HG02840 (cell line): ENCODE measurements around the gene CACNA1H.
"Not testable (repeated sequence)": the region's sequence is repeated elsewhere in the genome, so short reads cannot be mapped to it uniquely, and the experiment has no call there.

ENCODE experiments used
- ATAC-seq: cut with Tn5 transposase; IDR thresholded peaks from one replicate; pipeline ENCODE4 v1.9.1; 2021; ENCODE audit warnings: mild to moderate bottlenecking, moderate library complexity, moderate number of reproducible peaks; ENCODE audit not compliant: unreplicated experiment, low FRiP score

Gene CACNA1H

DNA sequence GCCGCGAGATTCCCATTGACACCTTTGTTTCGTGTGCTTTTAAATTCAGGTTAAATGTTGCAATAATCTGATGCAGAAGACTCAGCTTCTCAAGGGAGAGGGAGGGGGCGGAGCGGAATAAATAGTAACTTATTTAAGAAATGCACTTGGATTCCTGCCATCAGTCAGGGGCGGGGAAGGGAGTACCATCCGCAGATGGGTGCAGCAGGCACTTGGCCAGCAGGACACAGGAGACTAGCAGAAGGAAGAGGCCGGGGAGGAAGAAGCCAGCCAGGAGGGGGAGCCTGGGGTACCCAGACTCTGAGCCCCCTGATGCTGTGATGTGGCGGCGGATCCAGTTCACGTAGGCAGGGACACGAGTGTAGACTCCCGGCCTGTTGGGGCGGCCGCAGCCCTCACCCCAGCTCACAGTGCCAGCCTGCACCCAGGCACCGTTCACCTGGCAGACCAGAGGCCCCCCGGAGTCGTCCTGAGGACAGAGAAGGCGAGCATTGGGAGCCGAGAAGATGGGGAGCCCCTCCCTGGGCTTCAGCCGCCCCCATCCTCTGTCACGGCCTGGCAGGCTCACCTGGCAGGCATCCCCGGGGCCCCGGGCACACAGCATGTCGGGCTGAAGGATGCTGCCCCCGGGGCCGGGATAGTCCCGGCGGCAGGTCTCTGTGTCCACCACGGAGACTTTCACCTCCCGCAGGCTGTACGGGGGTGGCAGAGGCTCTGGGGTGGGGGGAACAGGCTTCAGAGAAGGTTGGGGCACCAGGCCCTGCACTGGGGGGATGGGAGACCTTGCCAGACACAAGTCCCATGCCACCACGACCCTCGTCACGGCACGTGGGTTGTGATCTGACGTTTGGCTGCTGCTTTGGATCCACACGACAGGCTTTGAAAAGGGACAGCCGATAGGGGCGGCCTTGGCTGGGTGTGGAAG lies 69.0 kb downstream of the CACNA1H start:
- no peak for ATAC-seq

DNA sequence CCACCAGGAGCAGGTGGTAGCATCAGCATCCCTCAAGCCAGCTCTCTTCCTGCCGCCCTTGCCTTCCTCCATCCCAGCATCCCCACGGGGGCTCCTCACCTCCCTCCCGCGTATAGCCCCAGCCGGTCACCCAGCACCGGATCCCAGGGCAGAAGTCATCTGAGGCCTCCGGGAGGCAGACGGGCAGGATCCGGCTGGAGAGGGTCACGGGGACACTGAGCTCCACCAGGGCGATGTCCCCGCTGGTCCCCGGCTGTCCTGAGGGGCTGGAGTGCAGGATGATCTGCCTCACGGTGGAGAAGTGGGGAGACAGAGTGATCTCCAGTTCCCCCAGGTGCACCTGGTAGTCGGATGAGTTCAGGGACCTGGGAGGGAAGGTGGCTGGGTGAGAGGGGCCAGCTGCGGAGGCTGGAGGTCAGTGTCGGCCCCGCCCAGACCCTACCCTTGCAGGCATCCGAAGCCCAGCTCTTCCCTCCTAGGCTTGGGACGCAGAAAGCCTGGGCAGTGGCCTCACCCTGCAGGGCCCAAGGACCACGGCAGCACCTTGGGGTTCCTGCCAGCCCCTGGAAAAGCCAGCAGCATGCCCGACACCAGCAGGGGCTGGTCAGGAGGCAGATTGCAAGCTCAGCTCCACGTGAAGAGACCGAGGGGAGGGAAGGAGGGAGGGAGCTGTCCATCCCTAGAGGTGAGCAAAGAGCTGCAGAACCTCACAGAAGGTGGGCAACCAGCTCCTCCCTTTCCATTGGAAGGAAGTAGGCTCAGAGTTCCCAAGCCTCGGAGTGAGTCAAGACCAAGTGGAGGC lies 69.8 kb downstream of the CACNA1H start:
- ATAC-seq, result no peak

DNA sequence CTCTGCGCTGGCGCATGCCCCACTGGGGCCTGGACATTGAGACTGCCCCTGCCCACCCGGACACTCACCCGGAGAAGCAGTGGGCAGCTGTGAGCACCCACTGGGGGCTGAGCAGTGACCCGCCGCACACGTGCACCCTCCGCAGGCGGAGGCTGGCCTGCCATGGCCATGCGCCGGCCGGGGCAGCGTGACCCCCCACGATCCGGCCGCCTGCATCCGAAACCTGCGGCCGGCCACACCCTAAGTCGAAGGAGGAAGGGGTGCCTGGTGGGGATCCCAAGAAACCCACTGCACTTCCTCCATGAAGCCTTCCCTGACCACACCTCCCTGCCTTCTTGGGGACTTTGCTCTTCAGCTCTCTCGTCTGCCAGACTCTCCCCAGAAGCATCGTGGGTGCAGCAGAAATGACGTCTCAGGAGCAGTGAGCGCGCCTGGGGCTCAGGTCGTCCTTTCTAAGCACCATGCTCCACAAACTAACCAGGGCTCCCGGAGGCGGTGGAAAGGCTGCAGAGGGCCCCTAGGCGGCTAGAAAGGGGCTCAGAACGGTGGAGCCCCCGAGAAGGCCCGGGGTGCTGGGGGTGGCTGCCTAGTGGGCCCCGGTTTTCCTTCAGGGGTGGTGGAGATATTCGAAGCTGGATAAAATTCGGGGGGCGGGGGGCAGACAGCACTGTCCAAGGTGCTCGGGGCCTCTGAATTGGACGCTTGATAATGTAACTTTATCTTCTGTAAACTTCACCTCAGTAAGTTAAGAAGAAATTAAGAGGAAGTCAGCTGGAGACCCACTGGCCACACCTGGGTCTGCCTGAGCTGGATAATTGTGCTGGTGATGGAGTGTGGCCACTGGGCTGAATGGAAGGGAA lies 70.7 kb downstream of the CACNA1H start:
- no peak for ATAC-seq

GRCh38 chr16:1224558-1224957 lies 71.7 kb downstream of the CACNA1H start:
- ATAC-seq, result no peak

GRCh38 chr16:1225051-1225451 lies 72.1 kb downstream of the CACNA1H start, which contains the start of gene TPSG1:
TSS of gene TPSG1 (minus strand) at chr16:1225268. CDS start at chr16:1225252, 16 bp downstream.
- no peak for ATAC-seq

DNA sequence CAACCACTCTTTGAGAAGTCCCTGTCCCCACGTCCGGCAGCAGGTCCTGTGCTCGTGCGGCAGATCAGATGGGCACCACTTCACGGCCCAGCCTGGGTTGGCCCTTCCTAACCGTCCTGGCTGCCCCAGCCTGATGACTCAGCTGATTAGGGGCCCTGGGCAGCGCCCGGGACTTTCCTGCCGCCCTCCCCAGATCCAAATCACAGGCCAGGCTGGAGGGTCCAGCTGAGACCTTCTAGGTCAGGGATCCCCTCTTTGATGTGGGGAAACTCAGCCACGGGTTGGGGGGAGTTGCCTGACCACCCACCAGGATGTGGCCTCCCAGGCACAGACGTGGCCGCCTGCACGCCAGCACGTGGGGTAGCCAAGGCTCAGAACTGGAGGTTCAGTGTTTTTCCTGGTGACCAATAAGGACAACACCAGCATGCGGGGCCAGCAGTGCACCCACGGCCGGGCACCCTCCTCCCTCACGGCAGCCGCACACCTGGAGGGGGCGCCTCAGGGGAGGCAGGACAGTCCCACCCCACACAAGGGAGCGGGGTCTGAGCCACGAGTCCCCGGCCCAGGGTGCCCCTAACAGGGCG lies 72.9 kb downstream of the CACNA1H start:
- ATAC-seq, result not testable (repeated sequence)

DNA sequence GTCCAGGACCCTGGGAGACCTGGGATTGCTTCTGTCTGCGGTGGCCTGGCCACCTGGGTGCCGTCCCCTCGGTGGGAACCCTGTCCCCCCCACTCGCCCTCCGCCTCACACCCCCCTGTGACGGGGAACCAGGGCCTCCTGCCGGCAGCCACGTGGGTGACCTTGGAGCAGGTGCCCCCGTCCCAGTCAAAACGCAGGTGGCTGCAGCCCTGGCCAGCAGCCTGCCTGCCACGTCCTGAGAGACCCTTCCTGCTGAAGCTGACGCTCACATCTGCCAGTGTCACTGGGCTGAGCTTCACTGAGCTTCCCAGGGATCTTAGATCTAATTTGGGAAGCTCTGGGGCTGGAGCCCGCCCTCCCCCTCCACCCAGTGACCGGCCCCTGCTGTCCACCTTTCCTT lies 73.8 kb downstream of the CACNA1H start:
- not testable (repeated sequence) for ATAC-seq

DNA sequence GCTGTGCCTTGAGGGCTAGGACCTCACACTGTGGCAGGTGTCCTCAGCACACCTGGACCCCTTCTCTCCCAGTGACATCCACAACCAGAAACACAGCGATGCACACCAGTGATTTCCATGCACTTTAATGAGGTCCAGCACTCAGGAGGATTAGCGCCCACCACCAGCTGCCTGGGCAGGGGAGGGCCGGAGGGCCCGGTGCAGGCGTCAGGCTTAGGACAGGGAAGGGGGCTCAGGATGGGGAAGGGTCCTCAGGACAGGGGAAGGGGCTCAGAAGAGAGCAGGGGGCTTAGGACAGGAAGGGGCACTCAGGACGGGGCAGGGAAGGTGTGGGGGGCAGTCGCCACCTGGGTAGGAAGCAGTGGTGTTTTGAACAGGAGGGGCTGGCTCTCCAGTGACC lies 75.3 kb downstream of the CACNA1H start:
- ATAC-seq, result not testable (repeated sequence)

- ATAC-seq, result not testable (repeated sequence)
These were observed 76.6 kb downstream of the CACNA1H start for GRCh38 chr16:1229476-1229875.

DNA sequence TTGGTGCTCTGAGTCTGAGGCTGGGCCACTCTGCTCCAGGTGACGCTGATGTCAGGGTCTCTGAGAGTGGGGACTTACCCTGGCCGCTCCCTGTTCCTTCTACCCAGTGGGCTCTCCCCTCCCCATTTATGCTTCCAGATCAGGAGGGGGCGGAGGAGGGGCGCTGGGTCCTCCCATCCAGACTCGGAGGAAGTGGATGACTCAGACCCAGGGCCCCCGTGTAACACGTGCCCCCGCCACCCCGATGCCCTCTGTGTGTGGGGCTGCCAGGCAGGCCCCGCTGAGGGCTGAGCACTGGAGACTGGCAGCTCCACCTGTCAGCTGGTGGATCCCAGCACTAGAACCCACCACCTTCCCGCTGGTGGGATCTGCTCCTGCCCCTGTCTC lies 77.2 kb downstream of the CACNA1H start, which contains the start of gene TPSB2:
Gene TPSB2, minus strand, starts transcription at position 101 of the 387 bp plus-strand sequence. CDS start 233 bp downstream, outside the sequence.
- not testable (repeated sequence) for ATAC-seq

DNA sequence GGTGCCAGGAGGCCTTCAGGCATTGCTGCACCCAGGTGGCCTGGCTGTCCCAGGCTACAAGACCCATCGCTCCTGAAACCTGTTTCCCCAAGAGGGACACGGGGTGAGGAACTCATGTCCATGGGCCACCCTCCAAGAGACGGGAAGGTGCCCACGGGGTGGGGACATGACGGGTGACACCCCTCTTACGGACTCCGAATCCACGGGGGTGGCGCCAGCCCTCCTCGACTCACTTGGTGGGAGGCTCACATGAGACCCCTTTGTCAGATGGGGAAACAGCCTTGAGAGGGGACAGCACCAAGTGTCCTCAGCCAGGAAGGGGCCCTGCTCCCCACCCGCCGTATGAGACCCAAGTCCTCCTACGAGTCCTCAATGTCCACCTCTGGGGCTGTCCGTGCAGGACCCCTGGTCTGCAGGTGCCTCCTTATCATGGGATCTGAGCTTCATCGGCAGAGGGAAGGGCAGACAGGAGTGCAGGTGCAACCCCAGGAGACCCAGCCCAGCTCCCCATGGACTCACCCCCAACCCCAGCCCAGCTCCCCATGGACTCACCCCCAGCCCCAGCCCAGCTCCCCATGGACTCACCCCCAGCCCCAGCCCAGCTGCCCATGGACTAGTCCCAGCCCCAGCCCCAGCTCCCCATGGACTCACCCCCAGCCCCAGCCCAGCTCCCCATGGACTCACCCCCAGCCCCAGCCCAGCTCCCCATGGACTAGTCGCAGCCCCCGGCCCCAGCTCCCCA lies 77.7 kb downstream of the CACNA1H start:
- not testable (repeated sequence) for ATAC-seq

- ATAC-seq, result not testable (repeated sequence)
These were observed 78.4 kb downstream of the CACNA1H start for GRCh38 chr16:1231301-1231700.

- ATAC-seq, result not testable (repeated sequence)
These were observed 79.3 kb downstream of the CACNA1H start for GRCh38 chr16:1232049-1232748.

GRCh38 chr16:1236659-1237058 lies 83.8 kb downstream of the CACNA1H start:
- ATAC-seq, result not testable (repeated sequence)

DNA sequence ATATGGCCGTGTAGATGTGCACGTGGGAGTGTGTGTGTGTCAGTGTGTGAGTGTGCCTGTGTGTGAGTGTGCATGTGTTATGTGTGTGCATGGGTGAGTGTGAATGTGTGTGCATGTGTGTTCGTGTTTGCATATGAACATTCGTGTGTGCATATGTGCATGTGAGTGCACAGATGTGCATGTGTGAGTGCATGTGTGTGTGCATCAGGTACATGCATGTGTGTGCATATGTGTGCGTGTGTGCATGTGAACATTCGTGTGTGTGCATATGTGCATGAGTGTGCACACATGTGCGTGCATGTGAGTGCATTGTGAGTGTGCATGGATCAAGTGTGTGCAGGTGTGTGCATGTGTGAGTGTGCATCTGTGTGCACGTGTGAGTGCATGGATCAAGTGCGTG lies 85.1 kb downstream of the CACNA1H start:
- no peak for ATAC-seq

GRCh38 chr16:1238909-1239308 lies 86.0 kb downstream of the CACNA1H start:
- not testable (repeated sequence) for ATAC-seq

- not testable (repeated sequence) for ATAC-seq
These were observed 86.7 kb downstream of the CACNA1H start for GRCh38 chr16:1239575-1239974.

- not testable (repeated sequence) for ATAC-seq
These were observed 87.5 kb downstream of the CACNA1H start, which contains the start of gene TPSAB1 for GRCh38 chr16:1240436-1240835. TSS of gene TPSAB1 (plus strand) at chr16:1240705. CDS start at chr16:1240939, 234 bp downstream.
